B cell (primary cell): ENCODE measurements around the gene PKMYT1.

Experiments used
- EZH2 ChIP-seq: IDR thresholded peaks from 2 replicates; pipeline ENCODE4 v1.6.1; 2012; ENCODE audit warnings: borderline replicate concordance, low read depth, mild to moderate bottlenecking, moderate library complexity, low read length; ENCODE audit not compliant: insufficient read depth, poor library complexity, severe bottlenecking
- TF ChIP-seq, protein P1 (sequence below): fragments of 200-600 bp; IDR thresholded peaks from one replicate; pipeline ENCODE4 v1.8.0; 2022; ENCODE audit warnings: antibody characterized with exemption, mild to moderate bottlenecking

DNA sequence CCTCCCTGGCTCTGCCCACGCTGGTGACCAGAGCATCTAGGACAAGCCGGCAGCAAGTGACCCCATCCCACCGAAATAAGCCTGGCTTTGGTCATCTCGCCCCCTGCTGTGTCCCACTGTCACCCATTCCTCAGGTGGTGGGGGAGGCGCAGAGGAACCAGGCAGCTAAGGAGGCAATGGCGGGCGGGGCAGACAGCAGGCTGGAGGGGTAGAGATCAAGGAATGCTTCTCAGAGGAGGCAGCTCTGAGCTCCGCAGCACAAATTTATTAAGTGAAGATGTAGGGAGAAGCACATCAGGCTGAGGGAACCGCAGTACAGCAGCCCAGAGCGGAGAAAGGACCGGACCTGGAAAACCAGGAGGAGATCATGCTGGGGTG, 23.7 kb downstream of the PKMYT1 start:
- no peak for TF ChIP-seq EZH2
- TF ChIP-seq, protein P1, sequence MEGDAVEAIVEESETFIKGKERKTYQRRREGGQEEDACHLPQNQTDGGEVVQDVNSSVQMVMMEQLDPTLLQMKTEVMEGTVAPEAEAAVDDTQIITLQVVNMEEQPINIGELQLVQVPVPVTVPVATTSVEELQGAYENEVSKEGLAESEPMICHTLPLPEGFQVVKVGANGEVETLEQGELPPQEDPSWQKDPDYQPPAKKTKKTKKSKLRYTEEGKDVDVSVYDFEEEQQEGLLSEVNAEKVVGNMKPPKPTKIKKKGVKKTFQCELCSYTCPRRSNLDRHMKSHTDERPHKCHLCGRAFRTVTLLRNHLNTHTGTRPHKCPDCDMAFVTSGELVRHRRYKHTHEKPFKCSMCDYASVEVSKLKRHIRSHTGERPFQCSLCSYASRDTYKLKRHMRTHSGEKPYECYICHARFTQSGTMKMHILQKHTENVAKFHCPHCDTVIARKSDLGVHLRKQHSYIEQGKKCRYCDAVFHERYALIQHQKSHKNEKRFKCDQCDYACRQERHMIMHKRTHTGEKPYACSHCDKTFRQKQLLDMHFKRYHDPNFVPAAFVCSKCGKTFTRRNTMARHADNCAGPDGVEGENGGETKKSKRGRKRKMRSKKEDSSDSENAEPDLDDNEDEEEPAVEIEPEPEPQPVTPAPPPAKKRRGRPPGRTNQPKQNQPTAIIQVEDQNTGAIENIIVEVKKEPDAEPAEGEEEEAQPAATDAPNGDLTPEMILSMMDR: no peak
